ENCODE results near the gene KATNB1.

GRCh38 chr16:57734925-57735754, 430 bp upstream of the KATNB1 start:
- TF ChIP-seq CTCF (IDR thresholded peaks at IDR 0.05; ENCODE audit: low read length) (no peak), EZH2 (IDR thresholded peaks at IDR 0.05; ENCODE audit: borderline replicate concordance, low read length) (no peak)
